ENCODE data around the gene BDKRB1. TPM values are rescaled to one million over a fixed set of nuclear protein-coding genes. Genes with fewer than 3 reads are reported as not detected.
A peak's percentile ranks its signal among the peaks of the same experiment; 100 is the strongest.

Gene BDKRB1
- total RNA-seq, 2 donors from 2014 or later = not detected

DNA sequence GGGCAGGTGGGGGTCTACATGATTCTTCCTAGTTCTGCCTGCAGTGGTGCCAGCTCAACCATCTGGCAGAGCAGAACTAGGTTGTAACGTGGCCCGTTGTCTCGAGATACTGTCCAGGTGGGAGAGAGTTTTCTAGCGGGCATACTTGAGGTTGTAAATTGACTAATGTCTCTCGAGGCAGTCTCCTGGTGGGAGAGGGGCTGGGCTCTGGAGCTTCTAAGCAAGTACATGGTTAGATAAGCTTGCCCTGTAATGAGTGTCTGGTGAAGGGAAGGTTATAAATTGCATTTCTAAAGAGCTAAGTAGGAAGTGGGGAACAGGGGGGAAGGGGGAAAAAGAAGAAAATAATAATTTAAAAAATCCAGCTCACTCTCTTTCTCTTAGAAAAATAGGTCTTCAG lies 18.1 kb downstream of the BDKRB1 start:
- no peaks in the 10 kb centered on the region for H3K36me3 Mint-ChIP-seq (ENCODE audit: low read depth)
- no peaks in the 10 kb centered on the region for H3K4me1 Mint-ChIP-seq
- no peaks in the 10 kb centered on the region for H3K9me3 Mint-ChIP-seq
- H3K4me3 Mint-ChIP-seq = no peak overlapping the region
- no peak overlapping the region for H3K27ac Mint-ChIP-seq
- ATAC-seq (replicated peaks) = no peak
- no peaks in the 10 kb centered on the region for H3K27me3 Mint-ChIP-seq

DNA sequence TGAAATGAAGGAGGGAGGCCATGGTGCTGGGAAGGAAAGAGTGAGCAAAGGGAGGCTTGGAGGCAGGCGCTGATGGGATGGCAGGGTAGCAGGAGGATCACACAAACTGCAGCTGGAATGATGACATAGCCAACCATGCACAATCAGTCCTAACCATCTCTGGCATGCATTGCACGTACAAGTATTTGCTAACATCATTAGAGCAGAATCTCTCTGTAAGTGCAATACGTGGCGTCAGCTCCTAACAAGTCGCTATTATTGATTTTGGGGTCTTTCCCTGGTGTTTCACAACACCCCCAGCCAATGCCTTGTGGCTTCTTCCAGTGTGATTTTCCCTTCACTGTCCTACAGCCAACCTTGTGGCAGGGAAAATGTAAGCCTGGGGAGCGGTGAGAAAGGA lies 18.5 kb downstream of the BDKRB1 start:
- Mint-ChIP-seq H3K4me3 (no peak overlapping the region), H3K4me1 (no peaks in the 10 kb centered on the region), H3K9me3 (no peaks in the 10 kb centered on the region), H3K27ac (no peak overlapping the region), H3K36me3 (ENCODE audit: low read depth) (no peaks in the 10 kb centered on the region), H3K27me3 (no peaks in the 10 kb centered on the region)
- ATAC-seq (replicated peaks) = no peak

DNA sequence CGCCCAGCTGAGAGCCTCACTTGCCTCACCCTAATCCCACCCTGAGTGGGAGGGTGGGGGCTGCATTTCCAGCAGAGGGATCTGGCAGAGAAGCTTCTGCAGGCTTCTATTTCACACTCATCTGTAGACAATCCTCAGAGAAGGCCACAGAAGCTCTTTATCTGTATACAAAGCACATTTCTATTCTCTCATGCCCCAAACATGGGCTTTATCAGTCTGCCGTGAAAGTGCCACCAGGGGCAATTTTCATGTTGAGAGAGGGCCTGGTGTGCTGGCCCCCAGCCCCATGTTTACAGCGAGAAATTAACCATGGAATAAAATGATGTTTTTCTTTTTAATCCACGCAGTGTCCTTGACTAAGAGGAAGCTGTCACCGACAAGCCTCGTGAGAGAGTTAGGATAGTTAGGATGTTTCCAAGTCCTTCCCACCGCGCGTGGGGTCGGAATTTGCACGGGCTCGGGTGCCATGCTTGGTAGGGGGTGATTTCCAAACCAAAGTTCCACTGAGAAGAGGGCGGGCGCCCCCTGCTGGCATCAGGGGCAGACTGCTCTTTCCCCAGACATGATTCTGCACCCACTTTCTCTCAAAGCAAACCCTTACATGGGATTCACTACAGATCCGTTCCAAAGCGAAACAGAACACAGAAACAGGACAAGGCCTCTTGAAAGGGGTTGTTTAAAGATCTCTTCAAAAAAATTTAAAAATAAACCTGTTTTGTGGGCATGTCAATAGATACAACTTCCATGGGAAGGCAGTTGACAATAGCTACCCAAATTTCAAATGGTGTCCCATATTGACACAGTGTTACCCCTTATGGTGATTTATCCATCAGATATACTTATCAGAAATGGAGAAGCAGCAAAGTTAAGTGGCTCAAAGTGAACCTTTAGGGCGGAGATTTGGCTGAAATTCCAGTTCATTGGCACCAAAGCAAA lies 19.4 kb downstream of the BDKRB1 start:
- ATAC-seq (replicated peaks) = peak; percentile 49
- Mint-ChIP-seq H3K27ac (no peak overlapping the region), H3K9me3 (no peaks in the 10 kb centered on the region), H3K4me1 (no peaks in the 10 kb centered on the region), H3K4me3 (no peak overlapping the region), H3K27me3 (no peaks in the 10 kb centered on the region), H3K36me3 (ENCODE audit: low read depth) (peaks cover 6% of the 10 kb centered on the region)

DNA sequence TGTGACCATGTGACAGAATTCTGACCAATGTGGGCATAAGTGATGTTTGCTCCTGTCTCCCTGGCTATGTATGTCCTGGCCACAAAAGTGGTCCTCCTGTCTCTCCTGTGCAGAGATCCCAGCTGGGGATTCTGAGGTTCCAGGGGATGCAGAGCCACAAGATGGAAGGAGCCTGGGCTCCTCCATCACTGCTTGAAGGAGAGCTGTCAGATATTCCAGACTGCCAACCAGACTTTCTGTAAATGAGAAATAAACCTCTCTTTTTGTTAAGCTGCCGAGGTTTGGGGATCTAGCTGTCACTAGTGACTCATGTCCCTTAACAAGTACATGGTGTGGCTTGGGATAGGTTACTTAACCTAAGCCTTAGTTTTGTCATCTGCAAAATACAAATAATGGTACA lies 21.9 kb downstream of the BDKRB1 start:
- no peaks in the 10 kb centered on the region for H3K4me1 Mint-ChIP-seq
- no peak overlapping the region for H3K4me3 Mint-ChIP-seq
- ATAC-seq (replicated peaks) = no peak
- H3K27ac Mint-ChIP-seq = no peak overlapping the region
- no peaks in the 10 kb centered on the region for H3K9me3 Mint-ChIP-seq
- H3K36me3 Mint-ChIP-seq (ENCODE audit: low read depth) = peaks cover 6% of the 10 kb centered on the region
- H3K27me3 Mint-ChIP-seq = no peaks in the 10 kb centered on the region

DNA sequence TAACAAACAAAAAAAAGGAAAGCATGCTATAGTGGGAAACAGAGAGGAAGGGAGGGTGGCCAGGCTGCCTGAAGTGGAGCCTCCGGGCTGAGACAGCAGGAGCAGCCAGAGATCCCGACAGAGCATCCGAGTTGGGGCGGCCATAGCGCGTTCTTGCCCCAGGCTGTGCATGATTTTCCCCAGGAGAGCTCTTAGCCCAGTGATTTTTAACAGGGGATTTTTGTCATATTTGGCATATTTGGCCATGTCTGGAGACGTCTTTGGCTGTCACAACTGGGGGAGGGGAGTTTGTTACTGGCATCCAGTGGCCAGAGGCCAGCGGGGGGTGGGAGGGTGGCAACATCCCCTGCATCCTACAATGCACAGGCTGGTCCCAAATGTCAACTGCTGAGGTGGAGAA lies 23.6 kb downstream of the BDKRB1 start:
- ATAC-seq (replicated peaks) = no peak
- no peaks in the 10 kb centered on the region for H3K27me3 Mint-ChIP-seq
- peaks cover 17% of the 10 kb centered on the region for H3K36me3 Mint-ChIP-seq (ENCODE audit: low read depth)
- no peak overlapping the region for H3K4me3 Mint-ChIP-seq
- H3K4me1 Mint-ChIP-seq = no peaks in the 10 kb centered on the region
- H3K27ac Mint-ChIP-seq = no peak overlapping the region
- H3K9me3 Mint-ChIP-seq = no peaks in the 10 kb centered on the region

DNA sequence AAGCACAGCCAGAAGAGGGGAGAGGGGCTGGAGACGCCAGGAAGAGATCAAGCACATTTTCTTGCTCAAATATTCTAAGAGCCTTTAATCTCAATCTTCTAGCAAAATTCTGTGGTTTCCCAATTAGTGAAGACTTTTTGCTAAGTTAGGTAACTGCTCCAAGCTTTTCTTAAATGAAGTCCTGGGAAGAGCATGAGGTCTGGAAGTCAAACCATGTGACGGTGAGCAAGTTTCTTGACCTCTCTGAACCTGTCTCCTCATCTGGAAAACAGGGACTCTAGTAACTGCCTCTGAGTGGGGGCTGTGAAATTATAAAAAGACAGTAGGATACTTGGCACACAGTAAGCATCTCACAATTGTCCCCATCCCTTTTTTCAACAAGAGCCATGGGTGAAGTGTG lies 24.1 kb downstream of the BDKRB1 start:
- ATAC-seq (replicated peaks) = no peak
- no peaks in the 10 kb centered on the region for H3K4me1 Mint-ChIP-seq
- H3K9me3 Mint-ChIP-seq = no peaks in the 10 kb centered on the region
- H3K27me3 Mint-ChIP-seq = no peaks in the 10 kb centered on the region
- peaks cover 22% of the 10 kb centered on the region for H3K36me3 Mint-ChIP-seq (ENCODE audit: low read depth)
- H3K4me3 Mint-ChIP-seq = no peak overlapping the region
- no peak overlapping the region for H3K27ac Mint-ChIP-seq

DNA sequence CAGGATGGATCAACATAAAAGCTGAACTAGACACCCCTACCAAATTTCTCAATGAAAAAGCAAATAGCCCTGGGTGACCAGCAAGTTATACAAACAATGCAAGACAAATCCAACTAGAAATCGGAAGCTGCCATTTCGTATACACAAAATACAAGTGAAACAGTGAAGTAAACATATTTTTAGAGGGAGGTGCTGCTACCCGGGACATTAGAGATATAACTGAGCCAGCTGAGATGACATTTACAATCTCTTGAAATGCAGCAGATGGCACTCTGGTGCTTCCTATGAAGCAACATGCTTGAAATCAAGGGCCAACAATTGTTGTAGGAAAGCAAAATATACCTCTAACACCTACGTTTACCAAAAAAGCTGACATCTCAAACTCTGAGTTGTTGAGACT lies 25.5 kb downstream of the BDKRB1 start:
- Mint-ChIP-seq H3K27ac (no peak overlapping the region), H3K27me3 (no peaks in the 10 kb centered on the region), H3K4me3 (no peak overlapping the region), H3K36me3 (ENCODE audit: low read depth) (peaks cover 36% of the 10 kb centered on the region), H3K4me1 (no peaks in the 10 kb centered on the region), H3K9me3 (no peaks in the 10 kb centered on the region)
- no peak for ATAC-seq (replicated peaks)

DNA sequence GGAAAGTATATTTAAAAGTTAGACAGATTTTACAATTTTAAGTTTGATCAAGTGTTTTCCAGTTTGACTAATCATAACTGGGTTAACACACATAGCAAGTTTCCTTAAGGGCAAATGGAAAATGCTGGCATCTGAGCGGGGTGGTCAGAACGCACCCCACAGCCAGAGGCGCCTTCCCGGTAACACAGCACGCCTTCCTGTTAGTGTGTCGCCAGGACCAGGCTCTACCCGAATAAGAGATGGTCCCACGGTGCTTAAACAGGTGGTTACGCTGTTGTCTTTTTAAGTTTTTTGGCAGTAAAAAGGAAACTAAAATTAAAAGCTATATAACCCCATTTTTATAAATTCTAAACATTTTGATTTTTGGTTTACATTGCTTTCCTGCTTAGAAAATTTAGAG lies 28.0 kb downstream of the BDKRB1 start:
- H3K4me1 Mint-ChIP-seq = no peaks in the 10 kb centered on the region
- no peaks in the 10 kb centered on the region for H3K9me3 Mint-ChIP-seq
- peaks cover 61% of the 10 kb centered on the region for H3K36me3 Mint-ChIP-seq (ENCODE audit: low read depth)
- no peak for ATAC-seq (replicated peaks)
- no peak overlapping the region for H3K4me3 Mint-ChIP-seq
- no peak overlapping the region for H3K27ac Mint-ChIP-seq
- no peaks in the 10 kb centered on the region for H3K27me3 Mint-ChIP-seq

DNA sequence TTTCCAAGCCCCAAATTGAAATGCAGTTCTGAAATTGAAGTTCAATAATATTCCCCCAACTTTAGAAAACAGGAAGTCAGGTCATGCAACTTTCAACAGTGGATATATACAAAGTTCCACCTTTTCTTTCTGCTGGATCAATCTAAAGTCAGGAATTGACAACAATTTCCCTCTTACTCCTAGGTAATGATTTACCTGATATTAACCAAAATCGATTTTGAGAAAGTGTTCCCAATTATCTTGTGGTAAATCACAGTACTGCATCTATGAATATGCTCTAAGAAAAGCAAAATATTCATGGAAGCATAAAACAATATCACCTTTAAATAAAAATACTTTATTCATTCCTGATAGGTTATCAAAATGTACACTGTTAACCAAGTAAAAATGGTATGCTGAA lies 28.4 kb downstream of the BDKRB1 start:
- Mint-ChIP-seq H3K27me3 (no peaks in the 10 kb centered on the region), H3K36me3 (ENCODE audit: low read depth) (peaks cover 65% of the 10 kb centered on the region), H3K27ac (no peak overlapping the region), H3K9me3 (no peaks in the 10 kb centered on the region), H3K4me1 (no peaks in the 10 kb centered on the region), H3K4me3 (no peak overlapping the region)
- no peak for ATAC-seq (replicated peaks)

DNA sequence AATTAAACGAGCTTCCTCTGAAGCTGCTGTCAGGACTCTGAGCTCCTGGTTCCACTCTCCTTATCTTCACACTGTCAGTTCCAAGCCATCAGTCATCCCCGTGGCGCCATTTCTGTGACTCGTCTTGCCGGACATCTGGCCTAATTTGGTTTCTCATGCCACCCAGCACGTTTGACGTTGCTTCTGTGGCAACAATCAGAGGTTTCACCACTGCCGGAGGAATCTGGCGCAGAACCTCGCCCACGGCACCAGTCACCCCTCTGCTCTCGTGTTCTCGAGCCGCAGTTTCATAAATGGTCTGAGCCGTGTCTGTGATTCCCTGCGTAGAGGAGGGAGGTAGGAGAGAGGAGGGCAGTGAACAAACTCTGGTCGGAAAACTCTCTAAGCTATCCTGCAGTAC lies 29.7 kb downstream of the BDKRB1 start:
- Mint-ChIP-seq H3K36me3 (ENCODE audit: low read depth) (peaks cover 72% of the 10 kb centered on the region), H3K4me1 (no peaks in the 10 kb centered on the region), H3K4me3 (no peak overlapping the region), H3K9me3 (no peaks in the 10 kb centered on the region), H3K27ac (no peak overlapping the region), H3K27me3 (no peaks in the 10 kb centered on the region)
- no peak for ATAC-seq (replicated peaks)

DNA sequence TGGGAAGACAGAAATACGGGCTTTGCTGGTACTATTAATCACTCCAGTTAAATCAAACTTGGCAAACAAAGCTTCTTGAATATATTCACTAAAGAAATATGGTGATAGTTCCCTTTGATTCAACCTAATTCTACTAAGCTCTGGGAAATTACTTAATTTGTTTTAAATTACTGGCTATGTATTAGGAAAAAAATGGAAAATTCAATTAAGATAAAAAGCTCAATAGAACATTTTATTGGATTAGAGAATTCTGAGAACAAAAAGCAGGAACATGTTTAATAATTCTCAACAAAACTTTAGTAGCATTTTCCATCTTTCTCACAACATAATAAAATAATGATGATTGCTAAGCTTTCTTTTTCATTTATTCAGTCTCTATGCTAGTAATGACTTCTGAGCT lies 30.2 kb downstream of the BDKRB1 start:
- H3K4me3 Mint-ChIP-seq = no peak overlapping the region
- H3K4me1 Mint-ChIP-seq = no peaks in the 10 kb centered on the region
- no peak overlapping the region for H3K27ac Mint-ChIP-seq
- ATAC-seq (replicated peaks) = no peak
- no peaks in the 10 kb centered on the region for H3K27me3 Mint-ChIP-seq
- H3K36me3 Mint-ChIP-seq (ENCODE audit: low read depth) = peaks cover 78% of the 10 kb centered on the region
- no peaks in the 10 kb centered on the region for H3K9me3 Mint-ChIP-seq

DNA sequence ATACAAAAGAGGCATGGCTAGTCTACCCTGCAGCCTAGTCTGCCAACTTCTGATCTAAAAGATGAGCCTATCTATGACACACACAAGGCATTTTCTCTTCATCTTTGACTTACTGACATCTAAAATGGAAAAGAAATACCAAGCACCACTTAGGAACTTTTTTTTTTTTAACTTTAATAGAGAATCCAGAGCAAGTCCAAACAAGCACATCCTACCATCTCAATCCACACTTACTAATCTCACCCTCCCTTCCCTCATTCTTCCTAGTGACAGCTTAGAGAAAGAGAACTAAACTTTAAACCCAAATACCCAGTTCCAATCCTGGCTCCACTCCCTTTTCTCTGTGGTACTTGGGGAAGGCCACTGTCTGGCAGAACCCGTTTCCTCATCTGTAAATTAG lies 31.8 kb downstream of the BDKRB1 start:
- Mint-ChIP-seq H3K4me1 (no peaks in the 10 kb centered on the region), H3K36me3 (ENCODE audit: low read depth) (peaks cover 88% of the 10 kb centered on the region), H3K27me3 (no peaks in the 10 kb centered on the region), H3K27ac (no peak overlapping the region), H3K4me3 (no peak overlapping the region), H3K9me3 (no peaks in the 10 kb centered on the region)
- no peak for ATAC-seq (replicated peaks)

DNA sequence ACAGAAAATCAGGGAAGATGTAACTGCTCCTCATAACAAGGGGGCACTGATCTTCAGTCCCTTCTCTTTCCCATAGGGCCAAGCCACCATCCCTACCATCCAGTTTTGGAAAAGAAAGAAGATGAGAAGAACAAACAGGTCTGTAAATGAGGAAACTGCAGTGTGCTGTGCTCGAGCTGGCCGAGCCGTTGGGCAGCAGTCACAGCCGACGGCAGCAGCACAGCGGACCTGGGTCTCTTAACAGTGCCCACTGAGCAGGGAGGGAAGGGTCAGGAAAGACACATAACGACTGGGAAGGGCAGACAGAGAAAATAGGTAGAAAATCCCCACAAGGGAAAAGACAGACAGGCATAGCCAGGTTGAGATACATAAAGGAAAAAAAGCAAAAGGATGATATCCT lies 38.2 kb downstream of the BDKRB1 start:
- no peaks in the 10 kb centered on the region for H3K9me3 Mint-ChIP-seq
- no peaks in the 10 kb centered on the region for H3K27me3 Mint-ChIP-seq
- H3K4me3 Mint-ChIP-seq = no peak overlapping the region
- H3K36me3 Mint-ChIP-seq (ENCODE audit: low read depth) = peaks cover 62% of the 10 kb centered on the region
- H3K27ac Mint-ChIP-seq = no peak overlapping the region
- ATAC-seq (replicated peaks) = no peak
- H3K4me1 Mint-ChIP-seq = no peaks in the 10 kb centered on the region

DNA sequence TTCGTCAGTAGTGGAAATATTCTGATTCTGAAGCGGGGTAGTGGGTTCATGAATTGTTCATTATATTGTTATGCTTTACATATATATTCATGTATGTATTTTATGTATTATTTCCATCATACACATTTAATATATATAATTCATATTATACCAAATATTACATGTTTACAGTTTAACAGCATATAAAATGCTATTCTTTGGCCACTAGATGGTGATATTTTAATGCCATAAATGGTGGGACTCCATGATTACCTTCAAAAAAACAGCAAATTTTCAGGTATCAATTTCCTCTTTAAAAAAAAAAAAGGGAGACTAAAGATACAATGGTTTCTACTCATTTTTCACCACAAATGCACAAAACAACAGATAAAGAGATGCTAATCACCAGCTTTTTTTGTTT lies 41.0 kb downstream of the BDKRB1 start:
- Mint-ChIP-seq H3K9me3 (no peaks in the 10 kb centered on the region), H3K4me3 (no peak overlapping the region), H3K4me1 (no peaks in the 10 kb centered on the region), H3K36me3 (ENCODE audit: low read depth) (peaks cover 51% of the 10 kb centered on the region), H3K27ac (no peak overlapping the region), H3K27me3 (no peaks in the 10 kb centered on the region)
- ATAC-seq (replicated peaks) = no peak

DNA sequence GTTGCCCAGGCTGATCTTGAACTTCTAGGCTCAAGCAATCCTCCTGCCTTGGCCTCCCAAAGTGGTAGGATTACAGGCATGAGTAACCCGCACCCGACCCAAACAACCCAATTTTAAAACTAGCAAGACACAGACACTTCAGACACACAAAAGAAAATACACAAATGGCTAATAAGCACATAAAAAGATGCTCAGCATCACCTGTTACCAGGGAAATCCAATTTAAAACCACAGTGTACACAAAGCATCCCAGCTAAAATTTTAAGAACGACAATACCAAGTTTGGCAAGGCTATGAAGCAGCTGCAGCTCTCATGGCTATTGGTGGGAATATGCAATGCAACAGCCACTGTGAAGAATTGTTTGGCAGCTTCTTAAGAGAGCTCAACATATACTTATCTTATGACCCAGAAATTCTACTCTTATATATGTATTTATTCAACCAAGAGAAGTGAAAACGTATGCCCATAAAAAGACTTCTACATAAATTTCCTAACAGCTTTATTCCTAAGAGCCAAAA lies 42.0 kb downstream of the BDKRB1 start:
- no peak overlapping the region for H3K27ac Mint-ChIP-seq
- no peaks in the 10 kb centered on the region for H3K27me3 Mint-ChIP-seq
- no peaks in the 10 kb centered on the region for H3K9me3 Mint-ChIP-seq
- H3K4me3 Mint-ChIP-seq = no peak overlapping the region
- peaks cover 57% of the 10 kb centered on the region for H3K36me3 Mint-ChIP-seq (ENCODE audit: low read depth)
- ATAC-seq (replicated peaks) = no peak
- no peaks in the 10 kb centered on the region for H3K4me1 Mint-ChIP-seq

Measured in activated T-helper 17 cell treated with anti-CD3 and anti-CD28 coated beads, Interleukin-2, amount 50 U/mL, for 72 hours (primary cell).